ENCODE results near the gene MGMT.

Gene MGMT

GRCh38 chr10:129730993-129731325, 263.9 kb downstream of the MGMT start:
- in situ Hi-C loops (cut with HindIII; ENCODE audit: low sequenced_read_pairs) = no loop called here
- no peak for TF ChIP-seq CTCF (IDR thresholded peaks at IDR 0.05; ENCODE audit: low read depth, low read length)
- H3K4me3 ChIP-seq (ENCODE audit: low read depth, low read length) = no peak overlapping the region
- no peak for DNase-seq (ENCODE audit: low read depth, low spot score)

- TF ChIP-seq CTCF (IDR thresholded peaks at IDR 0.05; ENCODE audit: low read depth, low read length) = no peak
- DNase-seq (ENCODE audit: low read depth, low spot score) = no peak
- in situ Hi-C loops (cut with HindIII; ENCODE audit: low sequenced_read_pairs) = no loop called here
- H3K4me3 ChIP-seq (ENCODE audit: low read depth, low read length) = no peak overlapping the region
Observed at GRCh38 chr10:129740532-129741279, 273.7 kb downstream of the MGMT start.

GRCh38 chr10:129741280-129741977, 274.4 kb downstream of the MGMT start:
- TF ChIP-seq CTCF (IDR thresholded peaks at IDR 0.05; ENCODE audit: low read depth, low read length) = no peak
- in situ Hi-C loops (cut with HindIII; ENCODE audit: low sequenced_read_pairs) = no loop called here
- no peak for DNase-seq (ENCODE audit: low read depth, low spot score)
- H3K4me3 ChIP-seq (ENCODE audit: low read depth, low read length) = no peak overlapping the region

GRCh38 chr10:129741978-129742741, 275.1 kb downstream of the MGMT start:
- DNase-seq (ENCODE audit: low read depth, low spot score) = no peak
- H3K4me3 ChIP-seq (ENCODE audit: low read depth, low read length) = no peak overlapping the region
- in situ Hi-C loops (cut with HindIII; ENCODE audit: low sequenced_read_pairs) = no loop called here
- TF ChIP-seq CTCF (IDR thresholded peaks at IDR 0.05; ENCODE audit: low read depth, low read length) = no peak

- in situ Hi-C loops (cut with HindIII; ENCODE audit: low sequenced_read_pairs) = no loop called here
- TF ChIP-seq CTCF (IDR thresholded peaks at IDR 0.05; ENCODE audit: low read depth, low read length) = no peak
- no peak overlapping the region for H3K4me3 ChIP-seq (ENCODE audit: low read depth, low read length)
- DNase-seq (ENCODE audit: low read depth, low spot score) = no peak
Observed at GRCh38 chr10:129742742-129743550, 275.9 kb downstream of the MGMT start.

GRCh38 chr10:129743738-129744133, 276.7 kb downstream of the MGMT start:
- H3K4me3 ChIP-seq (ENCODE audit: low read depth, low read length) = no peak overlapping the region
- TF ChIP-seq CTCF (IDR thresholded peaks at IDR 0.05; ENCODE audit: low read depth, low read length) = no peak
- DNase-seq (ENCODE audit: low read depth, low spot score) = no peak
- in situ Hi-C loops (cut with HindIII; ENCODE audit: low sequenced_read_pairs) = no loop called here

All from astrocyte of the spinal cord (primary cell).